Jurkat, Clone E6-1 (cell line): ENCODE data around the gene SPNS2.

Experiments
- DNase-seq: peaks from one replicate; pipeline ENCODE4 v3.0.0-alpha.2; 2011; ENCODE audit warnings: low read depth, low spot score
- H3K4me3 ChIP-seq: 2 replicates; pipeline ENCODE4 v1.5.1; 2011; ENCODE audit warnings: mild to moderate bottlenecking, low read length, control low read depth, moderate library complexity

Gene SPNS2

DNA sequence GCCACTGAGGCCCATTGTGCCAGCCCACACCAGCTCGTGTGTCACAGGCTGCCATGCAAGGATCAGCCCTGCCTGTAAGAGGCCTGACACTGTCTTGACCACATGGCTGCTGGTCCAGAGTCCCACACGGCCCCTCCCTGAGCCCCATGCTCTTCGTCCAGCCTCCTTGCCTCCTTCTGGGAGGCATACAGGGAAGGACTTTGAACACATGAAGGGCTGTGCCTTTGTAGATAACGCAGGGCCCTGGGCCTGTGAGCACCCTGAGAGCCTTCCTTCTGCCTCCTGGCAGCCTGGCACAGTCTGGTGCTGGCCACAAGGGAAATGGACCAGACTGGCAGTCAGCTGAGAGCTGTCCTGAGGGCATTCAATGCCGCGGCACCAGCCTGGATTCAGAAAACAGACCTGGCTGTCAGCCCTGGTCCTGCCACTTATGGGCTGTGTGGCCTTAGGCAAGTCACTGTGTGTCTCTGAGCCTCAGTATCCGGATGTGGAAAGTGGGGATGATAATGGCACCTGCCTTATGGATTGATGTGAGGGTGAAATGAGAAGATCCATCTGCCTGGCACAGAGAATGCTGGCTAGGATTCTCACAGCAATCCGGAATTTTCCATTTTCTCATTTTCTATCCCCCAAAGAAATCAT is 19.2 kb upstream of the SPNS2 start:
- H3K4me3 ChIP-seq, result no peak overlapping the region
- DNase-seq, result no peak

DNA sequence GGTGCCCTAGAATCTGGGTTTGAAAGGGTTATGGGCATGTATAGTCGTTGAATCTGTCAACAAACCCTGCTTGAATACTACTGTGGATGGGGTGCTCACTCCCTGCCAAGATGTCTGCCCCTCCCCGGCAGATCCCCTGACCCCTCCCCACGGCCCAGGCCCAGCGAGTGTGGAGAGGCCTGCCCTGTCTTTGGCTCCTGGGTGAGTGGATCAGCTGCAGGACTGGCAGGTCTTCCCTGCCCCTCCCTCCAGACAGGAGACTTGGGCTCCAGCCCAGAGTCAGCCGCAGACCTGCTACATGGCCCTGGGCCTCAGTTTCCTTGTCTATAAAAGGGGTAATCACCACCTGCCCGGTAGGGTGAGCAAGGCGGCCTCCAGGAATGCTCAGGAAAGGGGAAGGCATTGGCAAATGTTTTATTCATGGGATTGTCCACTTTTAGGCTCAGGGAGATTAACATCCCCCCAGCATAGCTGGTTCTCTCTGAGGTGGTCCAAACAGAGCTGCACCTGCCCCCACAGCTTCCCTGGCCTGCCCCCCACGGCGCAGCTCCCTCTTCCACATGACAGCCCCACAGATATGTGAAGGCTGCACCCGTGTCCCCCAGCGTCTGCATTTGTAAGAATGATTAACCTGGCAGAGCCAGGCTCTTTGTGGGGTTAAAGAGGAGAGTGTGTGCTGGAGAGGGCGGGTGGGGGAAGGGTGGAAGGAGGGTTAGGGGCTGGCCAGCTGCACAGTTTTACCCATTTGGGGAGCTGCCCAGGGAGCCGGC is 18.5 kb upstream of the SPNS2 start:
- no peak for DNase-seq
- no peak overlapping the region for H3K4me3 ChIP-seq

DNA sequence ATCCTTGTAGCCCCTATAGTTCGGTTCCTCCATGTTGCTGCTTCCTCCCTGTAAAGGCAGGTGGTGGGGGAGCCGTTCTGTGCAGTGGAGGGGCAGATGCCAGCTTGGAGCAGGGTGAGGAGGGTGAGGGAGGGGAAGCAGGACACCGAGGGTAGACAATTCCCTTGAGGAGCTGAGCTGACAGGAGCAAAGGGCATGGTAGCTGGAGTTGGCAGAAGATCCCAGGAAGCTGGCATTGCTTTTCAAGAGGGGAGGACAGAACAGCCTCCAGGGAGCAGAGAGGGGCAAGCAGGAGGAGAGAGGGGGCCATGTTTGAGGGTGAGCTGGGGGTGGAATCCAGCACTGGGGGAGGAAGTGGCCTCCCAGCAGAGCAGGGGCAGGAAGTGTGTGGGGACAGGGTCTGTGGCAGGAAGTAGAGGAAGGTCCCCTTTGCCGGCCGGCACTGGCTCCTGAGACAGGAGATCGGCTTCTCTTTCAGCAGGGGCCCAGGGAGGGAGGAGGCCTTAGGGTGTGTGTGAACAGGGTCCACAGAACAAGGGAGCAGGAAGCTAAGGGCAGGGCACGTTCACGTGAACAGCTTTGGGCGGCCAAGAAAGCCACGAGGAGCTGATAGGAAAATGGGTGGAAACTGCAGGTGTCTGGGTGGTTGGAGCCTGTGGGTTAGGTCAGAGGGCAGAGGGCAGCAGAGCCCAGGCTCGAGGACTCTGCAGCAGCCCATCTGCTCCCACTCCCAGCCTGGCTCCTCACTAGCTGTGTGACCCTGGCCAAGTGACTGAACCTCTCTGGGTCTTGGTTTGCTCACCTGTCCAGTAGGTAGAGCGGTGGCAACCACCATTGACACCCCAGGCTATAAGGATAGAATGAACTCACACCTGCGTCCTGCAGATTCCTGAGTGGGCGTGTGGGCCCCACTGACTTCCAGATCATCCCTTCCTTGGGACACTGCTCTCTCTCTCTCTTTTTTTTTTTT is 17.5 kb upstream of the SPNS2 start:
- DNase-seq, result peak; percentile 74
- peak overlapping the region; percentile 43 for H3K4me3 ChIP-seq

DNA sequence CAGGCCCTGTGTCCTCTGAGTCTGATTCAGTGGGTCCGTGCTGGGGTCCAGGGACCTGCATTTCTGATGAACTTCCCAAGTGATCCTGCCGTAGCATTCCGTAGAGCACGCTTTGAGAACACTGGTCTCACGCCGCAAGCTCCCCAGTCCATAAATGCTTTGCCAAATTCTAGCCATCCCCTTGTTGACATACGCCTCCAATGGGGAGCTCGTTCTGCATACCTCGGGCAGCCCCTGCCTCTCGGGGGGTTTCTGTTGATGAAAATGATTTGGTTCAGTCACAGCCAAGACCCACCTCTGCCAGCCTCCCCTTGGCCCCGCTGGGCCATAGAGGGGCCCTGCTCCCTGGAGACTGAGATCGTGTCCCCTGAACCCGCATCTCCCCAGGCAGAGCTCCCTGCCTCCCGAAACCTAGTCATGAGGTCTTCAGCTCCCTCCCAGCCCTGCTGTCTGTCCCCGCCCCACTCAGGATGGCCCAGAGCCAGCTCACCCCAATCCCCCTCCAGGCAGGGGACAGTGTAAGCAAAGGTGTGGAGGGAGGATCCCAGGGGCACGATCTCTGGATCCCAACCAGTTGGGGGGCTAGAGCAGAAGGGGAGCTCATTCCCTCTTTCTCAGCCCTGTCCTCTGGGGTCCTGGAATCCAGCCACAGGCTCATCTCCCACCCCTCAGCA is 16.2 kb upstream of the SPNS2 start:
- no peak overlapping the region for H3K4me3 ChIP-seq
- no peak for DNase-seq

DNA sequence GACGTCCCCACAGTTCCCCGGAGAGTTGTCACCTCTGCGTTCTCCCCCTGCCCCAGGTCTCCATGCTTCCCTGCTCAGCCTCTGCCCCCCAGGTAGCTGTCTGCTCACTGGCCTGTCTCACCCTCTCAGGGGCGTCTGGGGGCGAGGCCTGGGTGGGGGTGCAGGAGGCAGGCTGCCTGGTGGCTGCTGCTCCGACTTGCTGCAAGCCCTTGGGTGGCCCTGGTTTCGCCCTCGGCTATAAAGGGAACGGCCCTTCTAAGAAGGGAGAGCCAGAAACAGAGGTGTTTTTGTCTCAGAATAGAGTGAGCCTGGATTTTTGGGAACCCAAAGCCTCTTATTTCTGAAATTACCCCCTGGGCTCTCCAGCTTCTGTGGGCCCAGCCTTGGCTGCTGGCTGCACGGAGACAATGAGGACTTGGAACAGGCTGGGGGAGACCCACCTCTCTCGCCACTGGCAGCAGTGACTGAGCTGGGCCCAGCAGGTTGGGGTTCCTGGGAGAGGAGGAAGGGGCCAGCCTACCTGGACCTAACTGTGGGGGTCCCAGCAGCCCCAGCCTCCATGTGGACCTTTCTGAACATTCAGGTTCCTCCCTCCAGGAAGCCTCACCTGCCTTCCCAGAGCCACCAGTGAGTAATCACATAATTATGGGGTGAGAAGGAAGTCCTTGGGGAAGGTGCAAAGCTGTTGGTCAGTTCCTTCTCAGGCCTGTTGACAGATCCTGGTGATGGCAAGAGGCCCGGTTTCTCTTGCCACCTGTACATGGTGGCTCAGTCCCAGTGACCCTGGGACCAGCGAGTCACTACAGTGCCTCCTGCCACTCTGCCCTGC is 15.5 kb upstream of the SPNS2 start:
- H3K4me3 ChIP-seq, result no peak overlapping the region
- DNase-seq, result no peak

GRCh38 chr17:4485676-4486646 is 12.7 kb upstream of the SPNS2 start:
- no peak for DNase-seq
- no peak overlapping the region for H3K4me3 ChIP-seq

GRCh38 chr17:4487296-4487695 is 11.4 kb upstream of the SPNS2 start:
- H3K4me3 ChIP-seq, result no peak overlapping the region
- DNase-seq, result no peak

GRCh38 chr17:4487820-4488716 is 10.6 kb upstream of the SPNS2 start:
- no peak for DNase-seq
- no peak overlapping the region for H3K4me3 ChIP-seq

GRCh38 chr17:4488989-4489595 is 9.6 kb upstream of the SPNS2 start:
- no peak overlapping the region for H3K4me3 ChIP-seq
- no peak for DNase-seq

DNA sequence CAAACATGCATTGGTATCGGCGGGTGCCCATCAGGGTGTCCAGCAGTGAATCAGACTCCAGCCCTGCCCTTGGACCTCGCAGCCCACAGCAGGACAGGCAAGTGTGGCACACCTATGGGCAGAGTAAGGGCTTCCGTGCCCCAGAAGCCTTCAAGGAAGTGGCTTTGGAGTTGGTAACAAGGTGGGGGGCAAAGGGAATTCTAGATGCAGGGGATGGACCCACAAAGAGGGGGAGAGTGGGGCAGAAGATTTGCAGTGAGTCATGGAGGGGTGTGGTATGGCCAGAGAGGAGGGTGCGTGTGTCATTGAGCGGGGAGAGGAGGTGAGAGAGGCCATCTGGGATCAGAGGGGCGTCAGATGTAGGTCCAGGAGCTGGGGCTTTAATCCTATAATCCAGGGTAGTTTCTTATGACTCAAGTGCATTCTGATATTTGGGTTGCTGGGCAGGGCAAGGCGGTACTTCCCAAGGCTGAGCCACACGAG is 8.5 kb upstream of the SPNS2 start:
- DNase-seq, result no peak
- no peak overlapping the region for H3K4me3 ChIP-seq

- no peak for DNase-seq
- H3K4me3 ChIP-seq, result no peak overlapping the region
Observed at GRCh38 chr17:4490637-4491061, 8.0 kb upstream of the SPNS2 start.

DNA sequence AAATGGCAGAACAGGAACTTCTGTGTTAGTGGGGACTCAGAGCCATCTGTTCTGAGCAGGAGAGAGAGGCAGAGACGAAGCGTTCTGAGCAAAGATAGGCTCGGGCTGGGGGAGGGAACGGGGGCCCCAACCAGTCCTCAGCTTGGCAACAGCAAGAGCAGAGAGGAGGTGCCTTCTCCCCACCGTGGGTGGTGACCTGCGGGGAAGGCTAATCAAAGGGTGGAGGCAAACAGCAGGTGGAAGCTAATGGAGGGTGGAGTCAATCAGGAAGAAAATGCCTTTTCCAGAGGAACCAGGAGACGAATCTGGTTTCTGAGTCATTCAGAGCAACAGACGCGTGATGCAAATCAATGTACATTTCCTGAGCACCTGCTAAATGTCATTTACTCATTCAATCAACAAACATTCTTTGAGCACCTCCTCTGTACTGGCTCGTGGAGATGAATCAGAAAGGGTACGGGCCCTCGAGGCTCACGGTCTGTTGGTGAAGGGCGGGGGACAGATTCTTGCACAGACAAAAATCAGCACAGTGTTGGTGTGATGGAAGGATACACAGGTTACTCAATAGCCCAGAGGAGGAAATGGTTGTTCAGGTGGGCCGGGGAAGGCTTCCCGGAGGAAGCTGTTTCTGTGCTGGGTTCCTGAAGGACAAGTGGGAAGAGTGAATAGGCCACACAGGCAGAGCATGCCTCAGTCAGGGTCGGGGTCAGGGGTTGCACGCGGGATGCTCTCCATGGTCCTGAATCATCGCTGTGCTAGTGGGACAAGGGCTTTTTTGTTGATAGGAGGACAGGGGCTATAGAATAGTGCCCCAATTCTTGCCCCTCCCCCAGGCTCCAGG is 5.7 kb upstream of the SPNS2 start:
- no peak overlapping the region for H3K4me3 ChIP-seq
- peak; percentile 39 for DNase-seq

DNA sequence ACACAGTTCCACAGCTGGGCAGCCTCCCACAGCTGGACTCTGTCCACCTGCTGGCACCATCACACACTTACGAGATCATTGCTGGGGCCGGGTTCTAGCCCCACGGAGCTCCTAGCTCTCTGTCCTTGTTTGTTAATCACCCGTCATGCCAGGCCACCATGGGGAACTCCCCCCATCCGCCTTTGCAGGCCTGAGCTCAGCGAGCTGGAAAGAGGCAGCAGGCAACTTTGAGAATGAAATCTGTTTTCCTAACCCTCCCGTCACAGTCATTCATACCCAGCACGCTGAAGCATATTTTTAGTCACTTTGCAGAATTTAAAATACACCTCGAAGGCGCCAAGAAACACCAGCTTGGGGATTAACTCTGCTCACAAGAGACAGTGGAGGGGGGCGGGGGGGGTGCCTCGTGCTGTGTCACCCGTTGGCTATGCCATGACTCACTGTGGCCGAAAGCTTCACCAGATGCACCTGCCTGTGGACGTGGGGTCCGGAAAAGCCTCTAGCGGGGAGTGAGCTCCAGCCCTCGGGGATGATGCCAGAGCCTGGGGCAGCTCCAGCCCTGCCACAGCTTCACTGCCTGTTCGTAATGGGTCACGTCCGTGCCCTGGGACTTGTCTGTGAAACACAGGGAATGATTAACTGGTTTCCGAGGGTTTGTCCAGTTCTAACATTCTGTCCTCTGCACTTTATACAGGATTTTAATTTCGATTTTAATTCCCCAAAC is 1.4 kb upstream of the SPNS2 start:
- DNase-seq, result no peak
- no peak overlapping the region for H3K4me3 ChIP-seq

- peak overlapping the region; percentile 53 for H3K4me3 ChIP-seq
- no peak for DNase-seq
Observed at GRCh38 chr17:4499431-4500190, 930 bp downstream of the SPNS2 start.
